ENCODE results near the gene EPS8L3. TPM values are rescaled to one million over a fixed set of nuclear protein-coding genes. Genes with fewer than 3 reads are reported as not detected.

The EPS8L3 gene
- total and polyA plus RNA-seq, 2 of the 4 experiments (the other 2 are of a cell fraction), result not detected

DNA sequence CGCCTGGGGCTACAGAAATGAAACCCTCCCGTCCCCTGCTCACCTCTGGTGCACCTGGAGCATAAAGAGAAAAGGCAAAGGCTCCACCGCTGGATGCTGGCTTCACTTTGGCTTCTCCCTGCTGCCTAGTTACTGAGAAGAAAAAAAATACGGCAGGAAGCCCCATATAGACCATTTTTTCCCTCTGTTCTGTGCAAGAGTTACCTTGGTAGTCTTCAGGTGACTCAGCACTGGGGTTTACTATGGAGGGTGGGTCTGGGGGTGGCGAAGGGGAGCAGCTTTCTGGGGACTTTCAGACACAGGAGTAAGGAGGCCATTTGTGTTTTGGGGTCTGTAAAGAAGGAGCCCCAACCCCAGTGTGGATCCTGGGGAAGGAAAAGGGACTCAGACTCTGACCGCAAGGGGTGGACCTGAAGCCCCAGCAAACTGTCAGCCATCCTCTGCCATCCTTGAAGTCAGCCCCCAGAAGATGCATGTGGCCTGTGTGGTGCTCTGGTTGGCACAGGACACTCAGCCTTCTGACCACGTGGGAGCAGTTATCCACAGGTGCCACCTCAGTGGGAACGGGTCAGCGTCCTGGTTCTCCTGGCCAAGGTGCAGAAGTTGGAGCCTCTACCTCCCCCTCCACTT lies 25.9 kb upstream of the EPS8L3 start:
- Histone ChIP-seq H2BK5ac (ENCODE audit: low read depth, low read length, poor library complexity, severe bottlenecking) (no peak overlapping the region), H4K5ac (ENCODE audit: low read depth, low read length) (no peak overlapping the region), H3K9me1 (ENCODE audit: insufficient read depth, low read length) (peaks cover 28% of the 10 kb centered on the region), H2AFZ (replicated peaks; ENCODE audit: low read length, poor library complexity) (no peak overlapping the region), H2BK15ac (ENCODE audit: low read depth, low read length) (peak overlapping the region; percentile 53; the same call in 1 of the 3 replicates), H3K4ac (ENCODE audit: low read depth, low read length) (peak overlapping the region; percentile 71; the same call in 1 of the 2 replicates), H3K4me2 (ENCODE audit: low read depth, low read length) (no peak overlapping the region), H3K18ac (ENCODE audit: low read depth, low read length) (no peak overlapping the region; the same call in 1 of the 2 replicates), H3K9ac (ENCODE audit: low read depth, low read length) (no peak overlapping the region), H2AK5ac (ENCODE audit: low read depth, low read length) (peak overlapping the region; percentile 49), H3K79me1 (ENCODE audit: low read depth in 1 of 2, low read length in 2 of 2) (no peaks in the 10 kb centered on the region), H2BK20ac (ENCODE audit: low read depth, low read length) (peak overlapping the region; percentile 8; the same call in 1 of the 2 replicates), H2BK120ac (ENCODE audit: low read depth, low read length) (peak overlapping the region; percentile 68; the same call in 1 of the 2 replicates), H3K27ac (ENCODE audit: insufficient read depth, low read length) (no peak overlapping the region), H4K91ac (ENCODE audit: insufficient read depth, low read depth, low read length) (0 out of 2 replicates have a peak overlapping the region, but pooled peaks have one; percentile 62), H4K8ac (ENCODE audit: low read depth in 2 of 2, low read length in 2 of 2) (no peak overlapping the region), H4K20me1 (ENCODE audit: insufficient read depth, low read length) (no peaks in the 10 kb centered on the region), H3K4me3 (ENCODE audit: insufficient read depth, low read depth, low read length) (no peak overlapping the region), H3K36me3 (ENCODE audit: control insufficient read depth, insufficient read depth, low read length) (no peaks in the 10 kb centered on the region), H3K4me1 (ENCODE audit: control insufficient read depth, insufficient read depth, low read length) (peaks cover 39% of the 10 kb centered on the region), H3K14ac (replicated peaks; ENCODE audit: low read depth, low read length) (no peak overlapping the region), H3K27me3 (ENCODE audit: control insufficient read depth, insufficient read depth, low read length) (no peaks in the 10 kb centered on the region), H3K23ac (ENCODE audit: low read depth, low read length) (no peak overlapping the region), H2AK9ac (replicated peaks; ENCODE audit: low read depth, low read length, poor library complexity) (no peak overlapping the region), H3K9me3 (ENCODE audit: control insufficient read depth, insufficient read depth, low read length) (no peaks in the 10 kb centered on the region), H3K56ac (ENCODE audit: extremely low read depth, insufficient read depth, low read length) (no peak overlapping the region)
- ATAC-seq (ENCODE audit: low read depth) (no peak), DNase-seq (no peak)
- TF ChIP-seq, protein P1, sequence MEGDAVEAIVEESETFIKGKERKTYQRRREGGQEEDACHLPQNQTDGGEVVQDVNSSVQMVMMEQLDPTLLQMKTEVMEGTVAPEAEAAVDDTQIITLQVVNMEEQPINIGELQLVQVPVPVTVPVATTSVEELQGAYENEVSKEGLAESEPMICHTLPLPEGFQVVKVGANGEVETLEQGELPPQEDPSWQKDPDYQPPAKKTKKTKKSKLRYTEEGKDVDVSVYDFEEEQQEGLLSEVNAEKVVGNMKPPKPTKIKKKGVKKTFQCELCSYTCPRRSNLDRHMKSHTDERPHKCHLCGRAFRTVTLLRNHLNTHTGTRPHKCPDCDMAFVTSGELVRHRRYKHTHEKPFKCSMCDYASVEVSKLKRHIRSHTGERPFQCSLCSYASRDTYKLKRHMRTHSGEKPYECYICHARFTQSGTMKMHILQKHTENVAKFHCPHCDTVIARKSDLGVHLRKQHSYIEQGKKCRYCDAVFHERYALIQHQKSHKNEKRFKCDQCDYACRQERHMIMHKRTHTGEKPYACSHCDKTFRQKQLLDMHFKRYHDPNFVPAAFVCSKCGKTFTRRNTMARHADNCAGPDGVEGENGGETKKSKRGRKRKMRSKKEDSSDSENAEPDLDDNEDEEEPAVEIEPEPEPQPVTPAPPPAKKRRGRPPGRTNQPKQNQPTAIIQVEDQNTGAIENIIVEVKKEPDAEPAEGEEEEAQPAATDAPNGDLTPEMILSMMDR (conservative IDR thresholded peaks at IDR 0.05; ENCODE audit: low read depth, low read length), result no peak
- WGBS, 2 experiments (ENCODE audit: extremely low coverage in 2 of 2, insufficient read length in 1 of 2), result 100% methylated on average over 1 of the region's 9 CpGs; no CpG with 5 or more reads in 1 of the 2 experiments
- BruUV-seq (replicated peaks), result no TSS peak
- intact Hi-C loops (cut with micrococcal nuclease) (no loop called here), dilution Hi-C loops (cut with HindIII; ENCODE audit: low sequenced_read_pairs, unreplicated experiment) (no loop called here), in situ Hi-C loops (cut with MboI; ENCODE audit: low sequenced_read_pairs) (loop anchor here (25.0 kb wide), 1 partner anchor 123 kb away; the partner anchor contains the start of gene CSF1)
- ChIA-PET POLR2A (ENCODE audit: unreplicated experiment) (no interaction called here), CTCF (interaction anchor here (0.6 to 1.8 kb wide), 3 partner anchors 13 to 950 kb away, joined by 3 to 4 read pairs (median 3); partner anchors contain the start of gene AHCYL1)

All from IMR-90 (cell line).